Measurements from ENCODE around the gene C3. TPM values are rescaled to one million over a fixed set of nuclear protein-coding genes. Genes with fewer than 3 reads are reported as not detected.

The C3 gene
- total RNA-seq, 4 donors from 2014 or later = 28.8 to 155 (median 79.6) TPM

DNA sequence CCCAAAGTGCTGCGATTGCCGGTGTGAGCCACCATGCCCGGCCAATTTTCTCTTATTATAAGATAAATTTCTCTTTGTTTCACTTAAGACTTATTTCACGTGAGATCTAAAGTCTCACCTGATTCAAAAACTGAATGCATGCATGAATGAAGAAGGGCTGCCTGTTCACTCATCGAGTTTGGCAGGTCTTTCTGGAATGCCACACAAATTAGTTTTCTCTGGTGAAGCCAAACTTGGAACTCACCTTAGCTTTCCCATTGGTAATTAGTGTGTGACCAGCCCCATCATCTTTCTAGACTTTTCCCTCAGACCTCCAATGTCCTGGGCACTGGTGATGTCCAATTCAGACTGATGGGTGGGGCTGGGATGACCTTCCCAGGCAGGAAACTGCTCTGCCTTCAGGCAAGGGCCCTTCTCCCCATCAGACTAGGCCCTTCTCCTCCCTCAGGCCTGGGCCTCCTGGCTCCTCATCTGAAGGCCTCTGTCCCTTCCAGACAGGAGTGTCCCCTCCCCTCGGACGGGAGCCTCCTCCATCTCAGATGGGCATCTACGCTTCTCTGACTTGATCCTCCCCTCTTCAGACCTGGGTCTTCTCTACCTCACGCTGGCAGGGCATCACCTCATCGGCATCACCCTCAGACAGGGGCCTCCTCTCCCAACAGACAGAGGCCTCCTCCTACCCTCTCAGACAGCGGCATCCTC, 14.4 kb downstream of the C3 start:
- WGBS, 2 donors = 73 to 76% methylated on average over 11 of the region's 11 CpGs
- intact Hi-C loops (cut with DNase I; ENCODE audit: low total_unique reads) = no loop called here
- TF ChIP-seq CTCF (IDR thresholded peaks at IDR 0.05) (no peak), POLR2A (IDR thresholded peaks at IDR 0.05) (no peak)
- DNase-seq (ENCODE audit: low spot score in 2 of 2) = no peak
- H3K4me3 ChIP-seq (ENCODE audit: low read depth, poor library complexity, severe bottlenecking) = no peak overlapping the region

DNA sequence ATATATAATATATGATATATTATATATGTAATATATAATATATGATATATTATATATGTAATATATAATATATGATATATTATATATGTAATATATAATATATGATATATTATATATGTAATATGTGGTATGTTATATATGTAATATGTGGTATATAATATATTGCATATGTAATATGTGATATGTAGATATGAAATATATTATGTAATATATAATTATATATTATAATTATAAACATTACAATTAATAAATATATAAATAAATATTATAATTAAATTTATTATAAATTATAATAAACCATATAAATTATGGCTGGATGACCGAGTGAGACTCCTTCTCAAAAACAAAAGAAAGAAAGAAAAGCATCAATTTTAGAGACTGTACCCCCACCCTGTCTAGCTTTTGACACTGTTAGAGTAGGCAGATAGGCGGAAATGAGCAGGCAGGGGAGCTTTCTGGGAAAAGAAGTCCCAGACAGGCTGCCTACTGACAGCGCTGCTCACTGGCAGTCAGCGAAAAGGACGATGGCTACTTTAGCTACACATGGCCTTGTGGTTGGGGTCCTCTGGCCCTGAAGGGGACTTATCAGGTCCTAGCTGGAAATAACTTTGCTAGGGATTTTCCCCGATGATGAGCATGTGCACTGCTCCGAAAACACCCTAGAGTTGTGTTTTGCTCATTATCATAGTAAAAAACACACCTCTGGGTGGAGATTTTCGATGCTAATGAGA, 19.7 kb downstream of the C3 start:
- TF ChIP-seq CTCF (IDR thresholded peaks at IDR 0.05) (no peak), POLR2A (IDR thresholded peaks at IDR 0.05) (no peak)
- WGBS, 2 donors = 90% methylated on average over 8 of the region's 8 CpGs
- intact Hi-C loops (cut with DNase I; ENCODE audit: low total_unique reads) = no loop called here
- no peak for DNase-seq (ENCODE audit: low spot score in 2 of 2)
- H3K4me3 ChIP-seq (ENCODE audit: low read depth, poor library complexity, severe bottlenecking) = no peak overlapping the region

DNA sequence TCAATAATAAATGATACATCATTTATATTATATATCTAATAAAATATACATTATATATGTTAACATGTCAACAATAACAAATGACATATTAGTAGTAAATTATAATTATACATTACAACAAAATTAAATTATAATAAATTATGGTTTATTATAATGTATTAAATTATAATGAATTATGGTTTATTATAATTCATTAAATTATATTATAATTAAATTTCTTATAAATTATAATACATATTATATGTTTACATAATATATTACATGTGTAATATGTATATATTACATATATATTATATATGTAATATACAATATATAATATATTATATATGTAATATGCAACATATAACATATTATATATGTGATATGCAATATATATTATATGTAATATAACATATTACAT, 20.5 kb downstream of the C3 start:
- no peak for DNase-seq (ENCODE audit: low spot score in 2 of 2)
- no peak for TF ChIP-seq CTCF (IDR thresholded peaks at IDR 0.05)
- TF ChIP-seq POLR2A (IDR thresholded peaks at IDR 0.05) = no peak
- H3K4me3 ChIP-seq (ENCODE audit: low read depth, poor library complexity, severe bottlenecking) = no peak overlapping the region
- intact Hi-C loops (cut with DNase I; ENCODE audit: low total_unique reads) = no loop called here

DNA sequence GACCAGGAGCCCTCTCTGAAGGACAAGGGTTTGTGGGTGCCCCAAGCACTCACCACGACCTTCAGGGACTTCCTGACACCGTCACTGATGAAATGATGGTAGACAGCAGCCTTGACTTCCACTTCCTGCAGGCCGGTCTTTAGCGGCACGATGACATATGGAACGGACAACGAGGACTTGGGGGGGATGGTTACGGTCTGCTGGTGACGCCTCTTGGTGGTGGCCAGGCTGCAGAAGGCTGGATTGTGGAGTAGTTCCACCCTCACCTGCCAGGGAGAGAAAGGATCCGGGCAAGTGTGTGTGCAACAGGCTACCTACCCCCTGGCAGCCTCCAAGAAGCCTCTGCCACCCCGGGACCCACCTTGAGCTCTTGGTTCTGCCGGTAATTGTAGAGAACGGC, 23.2 kb downstream of the C3 start:
- intact Hi-C loops (cut with DNase I; ENCODE audit: low total_unique reads) = no loop called here
- no peak for TF ChIP-seq POLR2A (IDR thresholded peaks at IDR 0.05)
- no peak for TF ChIP-seq CTCF (IDR thresholded peaks at IDR 0.05)
- WGBS, 2 donors = 80 to 81% methylated on average over 13 of the region's 13 CpGs

GRCh38 chr19:6696239-6696820, 24.1 kb downstream of the C3 start:
- H3K4me3 ChIP-seq (ENCODE audit: low read depth, poor library complexity, severe bottlenecking) = no peak overlapping the region
- no peak for DNase-seq (ENCODE audit: low spot score in 2 of 2)
- intact Hi-C loops (cut with DNase I; ENCODE audit: low total_unique reads) = no loop called here
- no peak for TF ChIP-seq CTCF (IDR thresholded peaks at IDR 0.05)
- no peak for TF ChIP-seq POLR2A (IDR thresholded peaks at IDR 0.05)
- 72 to 81% methylated on average over 18 of the region's 18 CpGs for WGBS, 2 donors

More for the DNA sequence above, 23.2 kb downstream of the C3 start:
- H3K4me3 ChIP-seq (ENCODE audit: low read depth, poor library complexity, severe bottlenecking) = no peak overlapping the region
- DNase-seq (ENCODE audit: low spot score in 2 of 2) = no peak
